Right cardiac atrium (tissue), 5 donors: ENCODE data around the gene KPNB1. TPM values are rescaled to one million over a fixed set of nuclear protein-coding genes. Genes with fewer than 3 reads are reported as not detected.

ENCODE experiments used
- ATAC-seq, 2 donors: fragments of 200-7000 bp; cut with Tn5 transposase; one replicate each; pipeline versions ENCODE4 v1.8.0 to v1.9.1; 2020; ENCODE audit warnings: moderate library complexity in 2 of 2, mild to moderate bottlenecking in 1 of 2
- DNase-seq, 3 donors: peaks; one replicate each; pipeline ENCODE4 v3.0.0-alpha.2; 2020
- H3K27ac ChIP-seq: one replicate; pipeline ENCODE4 v1.5.1; 2013; ENCODE audit warnings: mild to moderate bottlenecking, low read length, control low read depth, moderate library complexity
- H3K27me3 ChIP-seq: one replicate; pipeline ENCODE4 v1.6.1; 2013; ENCODE audit not compliant: control insufficient read depth, insufficient read depth
- H3K4me1 ChIP-seq: one replicate; pipeline ENCODE4 v1.6.1; 2013; ENCODE audit warnings: low read length; ENCODE audit not compliant: control insufficient read depth, insufficient read depth
- H3K4me3 ChIP-seq: one replicate; pipeline ENCODE4 v1.5.1; 2013; ENCODE audit warnings: low read length, control low read depth
- H3K9me3 ChIP-seq: one replicate; pipeline ENCODE4 v1.6.1; 2013; ENCODE audit warnings: low read length; ENCODE audit not compliant: control insufficient read depth
- WGBS: extraction: QIAGEN DNeasy Blood & Tissue Kit; methylation state at CpG from one replicate; pipeline ENCODE4 v1.1.7; 2013; 5-methylcytosine and 5-hydroxymethylcytosine counted together
- intact Hi-C, 4 donors: fragments of 100-400 bp; cut with DNase I; formaldehyde crosslinking; loops; one replicate each; pipeline versions ENCODE4 v1.11.0 to v1.14.0; 2022 to 2023
- polyA plus RNA-seq: library from polyadenylated mRNA; stranded (reverse); fragments of 200-250 nt; gene quantifications from one replicate; pipeline ENCODE4 v1.2.3, GENCODE V29; 2013
- total RNA-seq, 4 donors: library from RNA; stranded (reverse); fragmentation: NEBNext Ultra II Directional; extraction: Animal tissue kit (Norgen Biotek cat#: 25700); gene quantifications; one replicate each; pipeline ENCODE4 v1.2.1, GENCODE V29; 2021
- donor health status: healthy with polysubstance abuse.
- donor health status: DM: no; HTN: yes; CAD: no.
- donor health status: DM: no; HTN: no; CAD: no.
- donor health status: DM: no; HTN: yes; CAD: no; lungs with severe emphysema.
- donor health status: DM: yes; HTN: yes; CAD: no.

Gene KPNB1
- total and polyA plus RNA-seq, 5 donors: 50.0 to 175 (median 160) TPM

GRCh38 chr17:47735139-47735464, 85.4 kb downstream of the KPNB1 start:
- H3K27ac ChIP-seq: no peak overlapping the region
- no peaks in the 10 kb centered on the region for H3K27me3 ChIP-seq
- 83% methylated on average over 3 of the region's 3 CpGs for WGBS
- ATAC-seq: no peak
- no peak overlapping the region for H3K4me3 ChIP-seq
- H3K4me1 ChIP-seq: no peaks in the 10 kb centered on the region
- intact Hi-C loops: no loop called here
- no peaks in the 10 kb centered on the region for H3K9me3 ChIP-seq
- DNase-seq: no peak

Other genes starting within 250 kb of the KPNB1 start
- 10 to 100 TPM; 88.9 to 97.6 (median 91.8) TPM for gene NPEPPS, start 118.8 kb upstream of the KPNB1 start, total RNA-seq
- gene NPEPPS, start 118.8 kb upstream of the KPNB1 start, polyA plus RNA-seq: 37.8 TPM
- 10 to 100 TPM; 17.5 to 25.2 (median 21.0) TPM for gene TBKBP1, start 44.2 kb downstream of the KPNB1 start, total RNA-seq
- gene TBKBP1, start 44.2 kb downstream of the KPNB1 start, polyA plus RNA-seq: 27.0 TPM
- gene TBX21, start 83.3 kb downstream of the KPNB1 start, total RNA-seq: under 1 TPM in 3 of 4 donors, not detected in 1; 0.14 to 0.60 (median 0.38) TPM
- gene TBX21, start 83.3 kb downstream of the KPNB1 start, polyA plus RNA-seq: 0.14 TPM
- 10 to 100 TPM in 1 of 4 donors, 1 to 10 TPM in 3; 6.4 to 11.1 (median 8.5) TPM for gene OSBPL7, start 171.9 kb downstream of the KPNB1 start, total RNA-seq
- 5.3 TPM for gene OSBPL7, start 171.9 kb downstream of the KPNB1 start, polyA plus RNA-seq
- 10 to 100 TPM; 37.7 to 52.3 (median 46.6) TPM for gene MRPL10, start 181.6 kb downstream of the KPNB1 start, total RNA-seq
- 48.0 TPM for gene MRPL10, start 181.6 kb downstream of the KPNB1 start, polyA plus RNA-seq
- under 1 TPM in 3 of 4 donors, not detected in 1; 0.38 to 0.48 (median 0.43) TPM for gene LRRC46, start 181.8 kb downstream of the KPNB1 start, total RNA-seq
- gene LRRC46, start 181.8 kb downstream of the KPNB1 start, polyA plus RNA-seq: 0.29 TPM
- gene SCRN2, start 191.4 kb downstream of the KPNB1 start, total RNA-seq: 10 to 100 TPM; 36.6 to 51.8 (median 40.9) TPM
- gene SCRN2, start 191.4 kb downstream of the KPNB1 start, polyA plus RNA-seq: 62.3 TPM
- gene SP6, start 201.2 kb downstream of the KPNB1 start, total RNA-seq: 1 to 10 TPM in 1 of 4 donors, under 1 TPM in 3; 0.29 to 3.6 (median 0.41) TPM
- 0.34 TPM for gene SP6, start 201.2 kb downstream of the KPNB1 start, polyA plus RNA-seq
- 10 to 100 TPM; 15.8 to 20.6 (median 17.9) TPM for gene SP2, start 246.3 kb downstream of the KPNB1 start, total RNA-seq
- gene SP2, start 246.3 kb downstream of the KPNB1 start, polyA plus RNA-seq: 11.4 TPM